Activated CD8-positive, alpha-beta memory T cell treated with anti-CD3 and anti-CD28 coated beads, Interleukin-2, amount 50 U/mL, for 48 hours (primary cell): ENCODE data around the gene NXPE3.

Source experiments
- DNase-seq: peaks from one replicate; pipeline ENCODE4 v3.0.0-alpha.2; 2020

Gene NXPE3

DNA sequence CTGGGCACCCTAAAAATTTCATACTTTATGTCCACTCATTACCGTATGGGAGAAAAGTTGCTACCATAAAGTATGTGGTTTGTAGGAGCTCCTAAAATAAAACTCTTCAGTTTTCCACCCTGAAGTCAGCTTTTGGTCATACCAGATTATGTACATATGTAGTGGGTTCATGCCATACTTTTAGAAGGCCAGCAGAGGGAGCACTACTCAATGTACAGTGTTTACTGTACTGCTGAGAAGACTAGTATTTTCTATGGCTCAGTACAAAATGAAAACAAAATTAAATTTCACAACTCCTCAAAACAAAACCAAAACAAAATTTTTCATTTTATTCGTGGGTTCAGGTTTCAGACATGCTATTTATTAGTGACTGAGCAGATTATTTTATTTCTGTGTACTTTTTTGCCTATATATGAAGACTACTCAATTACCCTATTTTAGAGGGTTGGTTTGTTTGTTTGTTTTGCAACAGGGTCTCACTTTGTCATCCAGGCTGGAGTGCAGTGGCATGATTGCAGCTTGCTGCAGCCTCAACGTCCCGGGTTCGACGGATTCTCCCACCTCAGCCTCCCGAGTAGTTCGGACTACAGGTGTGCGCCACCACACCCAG is 24.3 kb downstream of the NXPE3 start:
- no peak for DNase-seq

- DNase-seq, result no peak
Measured at GRCh38 chr3:101803939-101804338, 24.9 kb downstream of the NXPE3 start.

GRCh38 chr3:101806491-101806890 is 27.5 kb downstream of the NXPE3 start:
- DNase-seq, result no peak

GRCh38 chr3:101807888-101808287 is 28.9 kb downstream of the NXPE3 start:
- no peak for DNase-seq

DNA sequence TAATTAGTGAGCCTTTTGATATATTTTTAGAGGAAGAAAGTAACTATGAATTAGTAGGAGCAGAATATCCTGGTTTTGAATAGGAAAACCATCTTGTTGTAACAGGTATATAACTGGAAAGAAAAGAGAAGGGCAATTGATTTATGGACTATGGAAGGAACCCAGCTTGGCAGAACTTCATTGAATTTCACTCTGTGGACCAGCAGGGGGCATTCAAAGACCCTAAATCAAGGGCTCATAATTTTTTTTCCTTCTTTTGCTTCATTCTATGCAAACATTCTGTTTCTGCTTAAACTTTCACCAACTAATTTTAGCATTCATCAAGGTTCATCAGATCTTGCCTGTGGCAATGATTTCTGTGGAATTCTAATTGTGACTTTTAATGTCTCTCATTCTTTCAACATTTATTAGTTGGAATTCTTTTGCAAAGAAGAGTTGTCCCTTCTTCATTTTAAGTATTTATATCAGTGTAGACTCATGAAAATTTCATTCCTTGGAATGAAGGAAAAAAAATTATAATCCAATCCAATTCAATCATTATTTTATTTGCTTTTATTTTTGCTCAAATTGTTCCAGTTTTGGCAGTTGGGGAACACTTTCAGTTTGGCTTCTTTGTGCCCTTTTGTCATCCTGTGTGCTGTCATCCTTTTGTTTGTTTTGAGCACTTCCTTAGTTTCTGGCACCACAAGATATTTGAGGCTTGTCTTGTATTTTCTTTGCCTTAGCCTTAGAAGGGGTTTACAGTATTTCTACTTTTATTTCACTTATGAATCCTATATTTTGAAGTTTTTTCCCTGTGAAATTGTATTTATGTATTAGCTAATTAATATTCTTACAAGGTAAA is 30.4 kb downstream of the NXPE3 start:
- DNase-seq, result no peak

GRCh38 chr3:101810022-101810418 is 31.0 kb downstream of the NXPE3 start:
- DNase-seq, result no peak

- no peak for DNase-seq
Measured at GRCh38 chr3:101811875-101812274, 32.9 kb downstream of the NXPE3 start.

DNA sequence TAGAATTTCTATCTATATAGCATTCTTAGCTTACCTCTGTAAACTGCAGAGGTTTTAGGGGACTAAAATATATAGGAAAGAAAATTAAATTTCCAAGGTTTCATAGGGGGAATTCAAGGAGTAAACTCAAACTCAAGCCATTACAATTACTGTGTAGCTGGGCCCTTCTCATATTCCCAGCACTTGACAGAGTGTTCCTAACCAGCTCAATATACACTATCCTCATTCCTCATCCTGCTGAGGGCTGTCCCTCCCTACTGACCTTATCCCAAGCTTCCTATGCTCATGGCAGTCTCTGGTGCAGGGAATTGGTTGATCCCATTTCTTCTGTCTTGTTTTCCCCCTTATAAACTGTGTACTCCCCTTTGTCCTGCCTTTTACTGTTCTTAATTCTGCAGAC is 33.9 kb downstream of the NXPE3 start:
- DNase-seq, result no peak

DNA sequence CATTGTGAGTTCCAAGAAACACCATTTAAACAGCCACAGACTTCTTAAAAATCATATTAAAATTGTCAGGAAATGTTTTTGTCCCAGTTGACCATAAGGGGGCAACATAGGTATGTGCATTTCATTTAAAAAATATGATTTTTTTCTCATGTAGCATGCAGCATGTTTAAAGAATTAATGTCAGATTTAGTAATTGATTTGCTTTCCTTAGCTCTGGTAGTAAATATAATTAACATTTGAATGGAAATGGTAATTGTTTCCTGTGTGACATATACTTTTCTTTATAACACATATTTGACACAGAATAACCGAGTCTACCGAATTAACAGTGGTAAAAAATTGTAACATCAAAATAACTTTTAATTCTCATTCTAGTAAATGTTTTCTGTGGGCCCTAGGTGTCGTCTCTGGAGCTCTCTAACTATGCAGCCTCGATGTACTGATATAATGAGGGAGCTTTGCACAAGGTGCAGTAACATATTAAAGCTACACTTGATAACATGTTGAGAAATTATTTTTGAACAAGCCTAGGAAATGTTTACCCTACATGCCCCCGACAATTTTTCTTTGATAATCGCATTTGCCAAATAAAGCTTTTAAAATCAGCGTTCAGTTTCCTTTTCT is 34.9 kb downstream of the NXPE3 start:
- DNase-seq, result no peak

GRCh38 chr3:101814835-101815234 is 35.8 kb downstream of the NXPE3 start:
- no peak for DNase-seq

- DNase-seq, result no peak
Measured at GRCh38 chr3:101816215-101817149, 37.5 kb downstream of the NXPE3 start.

DNA sequence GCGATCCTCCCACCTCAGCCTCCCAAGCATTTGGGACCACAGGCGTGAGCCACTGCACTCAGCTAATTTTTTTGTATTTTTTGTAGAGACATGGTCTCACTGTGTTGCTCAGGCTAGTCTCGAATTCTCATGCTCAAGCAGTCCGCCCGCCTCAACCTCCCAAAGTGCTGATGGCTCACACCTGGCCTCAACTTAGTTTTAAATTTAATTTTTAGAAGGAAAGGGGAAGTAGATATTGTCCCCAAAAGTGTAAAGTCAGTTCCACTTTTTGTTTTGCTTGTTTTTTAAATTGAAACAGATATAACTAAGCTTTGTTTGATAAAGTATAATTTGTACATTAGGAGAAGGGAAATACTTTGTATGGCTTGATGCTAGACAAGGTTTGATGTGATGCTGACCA is 39.0 kb downstream of the NXPE3 start:
- no peak for DNase-seq

GRCh38 chr3:101819649-101820206 is 40.7 kb downstream of the NXPE3 start:
- no peak for DNase-seq

DNA sequence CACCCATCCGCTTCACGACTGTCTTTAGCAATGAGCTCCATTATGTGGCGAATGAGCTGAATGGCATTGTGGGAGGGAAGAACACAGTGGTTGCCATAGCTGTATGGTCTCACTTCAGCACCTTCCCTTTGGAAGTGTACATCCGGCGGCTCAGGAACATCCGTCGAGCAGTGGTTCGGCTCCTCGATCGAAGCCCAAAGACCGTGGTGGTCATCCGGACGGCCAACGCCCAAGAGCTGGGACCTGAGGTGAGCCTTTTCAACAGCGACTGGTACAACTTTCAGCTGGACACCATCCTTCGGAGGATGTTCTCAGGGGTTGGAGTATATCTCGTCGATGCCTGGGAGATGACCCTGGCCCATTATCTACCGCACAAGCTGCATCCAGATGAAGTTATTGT is 42.5 kb downstream of the NXPE3 start:
- DNase-seq, result no peak

GRCh38 chr3:101823525-101823924 is 44.5 kb downstream of the NXPE3 start:
- no peak for DNase-seq

DNA sequence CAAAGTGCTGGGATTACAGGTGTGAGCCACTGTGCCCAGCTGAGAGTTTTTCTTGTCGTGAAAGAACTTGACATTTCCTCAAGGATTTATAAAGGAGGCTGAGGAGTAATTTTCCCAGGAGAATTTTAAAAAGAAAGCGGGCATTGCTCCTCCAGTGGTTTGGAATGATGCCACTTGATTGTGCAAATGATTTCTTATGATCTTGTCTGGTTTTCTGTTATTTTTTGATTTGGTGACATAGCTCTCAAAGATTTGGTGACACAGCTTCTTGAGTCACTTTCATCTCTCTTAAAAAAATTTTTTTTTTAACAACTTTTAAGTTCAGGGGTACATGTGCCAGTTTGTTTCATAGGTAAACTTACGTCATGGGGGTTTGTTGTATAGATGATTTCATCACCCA is 45.7 kb downstream of the NXPE3 start:
- DNase-seq, result no peak

- DNase-seq, result no peak
Measured at GRCh38 chr3:101825904-101826445, 47.0 kb downstream of the NXPE3 start.

DNA sequence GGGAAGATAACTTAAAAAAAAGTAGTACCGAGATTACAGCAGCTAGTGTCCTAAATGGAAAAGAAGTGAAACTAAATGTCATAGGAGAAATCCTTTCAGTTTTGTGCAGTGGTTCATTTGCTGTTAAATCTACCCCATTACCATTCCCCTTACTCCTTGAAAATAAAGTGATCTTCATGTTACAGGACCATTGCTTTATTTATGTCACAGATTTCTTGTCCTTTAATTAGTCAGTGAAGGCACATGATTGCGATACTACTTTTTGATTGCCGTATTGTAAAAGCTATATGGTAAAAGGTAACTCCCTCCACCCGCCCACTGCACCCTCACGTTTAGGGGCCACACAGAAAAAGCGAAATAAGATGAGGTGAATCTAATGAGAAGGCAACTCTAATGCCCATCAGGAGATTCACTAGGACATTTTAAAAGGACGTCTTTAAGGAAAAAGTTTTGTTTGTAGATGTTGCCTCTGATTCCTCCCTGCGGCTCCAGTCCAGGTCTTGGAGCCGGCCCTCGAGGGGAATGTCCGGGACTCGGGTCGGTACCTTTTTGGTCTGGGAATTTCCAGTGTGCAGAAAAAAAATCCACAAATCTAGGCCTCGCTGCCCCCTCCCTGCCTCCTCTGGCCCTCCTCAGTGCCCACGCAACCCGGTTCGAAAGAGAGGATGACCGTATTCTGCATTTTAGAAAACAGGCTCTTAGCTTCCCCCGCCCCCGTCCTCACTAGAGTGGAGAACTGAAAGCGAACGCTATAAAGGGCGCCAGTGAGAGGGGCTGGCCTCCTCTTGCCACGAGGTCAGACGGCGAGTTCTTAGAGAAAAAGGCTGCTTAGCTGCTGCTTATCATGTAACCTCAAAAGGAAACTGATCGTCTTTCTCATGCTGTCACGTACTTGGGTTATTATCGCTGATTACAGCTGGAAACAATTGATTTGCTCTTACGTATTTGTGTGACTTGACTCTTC is 48.5 kb downstream of the NXPE3 start:
- DNase-seq, result peak; percentile 88

- DNase-seq, result no peak
Measured at GRCh38 chr3:101828276-101828675, 49.3 kb downstream of the NXPE3 start.

DNA sequence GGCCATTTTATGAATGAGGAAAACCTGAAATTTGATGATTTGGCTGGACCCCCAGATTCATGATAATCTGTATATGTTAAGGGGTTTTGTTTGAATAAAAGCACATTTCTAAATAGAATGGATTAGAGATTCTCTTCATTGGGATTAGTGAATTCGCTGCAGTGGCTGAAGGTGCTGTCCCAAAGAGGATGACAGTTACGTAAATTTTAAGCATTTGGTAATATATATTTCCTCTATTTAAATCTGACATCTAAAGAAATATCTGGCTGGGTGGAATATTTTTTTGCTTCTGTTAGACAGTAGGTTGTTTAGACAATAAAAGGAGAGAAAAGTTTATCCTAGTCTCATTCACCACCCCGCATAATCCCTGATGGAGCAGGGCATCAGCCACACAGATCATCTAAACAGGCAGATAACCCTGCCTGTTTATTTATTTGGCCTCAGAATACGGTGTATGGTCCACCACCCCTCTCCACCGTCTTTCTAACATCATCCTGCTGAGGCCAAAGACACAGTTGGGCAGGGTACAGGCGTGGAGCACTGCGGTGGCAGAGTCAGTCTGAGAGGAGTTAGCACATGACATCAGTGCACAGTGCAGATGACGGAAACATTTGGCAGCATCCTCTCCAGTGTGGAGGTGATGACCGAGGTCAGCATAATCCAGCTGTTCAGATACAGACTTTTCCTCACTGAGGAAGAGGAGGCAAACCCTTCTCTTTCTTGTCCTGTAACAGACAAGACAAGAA is 49.9 kb downstream of the NXPE3 start:
- peak; percentile 71 for DNase-seq
